Natural killer cell (primary cell): ENCODE results near the gene FRMD4A. TPM values are rescaled to one million over a fixed set of nuclear protein-coding genes. Genes with fewer than 3 reads are reported as not detected.

ENCODE experiments used
- ATAC-seq, 3 donors: fragments of 150-1000 bp in 2 of 3; fragments of 200-7000 bp in 1 of 3; cut with Tn5 transposase; 1 replicate in 1 of 3; 2 replicates in 2 of 3; pipeline ENCODE4 v1.10.0; 2021; ENCODE audit warnings: mild to moderate bottlenecking in 2 of 3, moderate library complexity in 2 of 3
- DNase-seq, 2 donors: peaks; one replicate each; pipeline versions ENCODE4 v3.0.0 to v3.0.0-alpha.2; 2013 to 2021; ENCODE audit warnings: mixed read lengths in 1 of 2
- H3K27ac ChIP-seq: one replicate; pipeline ENCODE4 v1.5.1; 2013; ENCODE audit warnings: mild to moderate bottlenecking, low read length
- H3K27me3 ChIP-seq: one replicate; pipeline ENCODE4 v1.6.1; 2013; ENCODE audit warnings: low read length; ENCODE audit not compliant: control insufficient read depth, insufficient read depth
- H3K36me3 ChIP-seq: one replicate; pipeline ENCODE4 v1.6.1; 2013; ENCODE audit warnings: low read length; ENCODE audit not compliant: control insufficient read depth, insufficient read depth
- H3K4me1 ChIP-seq: one replicate; pipeline ENCODE4 v1.6.1; 2013; ENCODE audit warnings: low read length; ENCODE audit not compliant: control insufficient read depth, insufficient read depth
- H3K4me3 ChIP-seq: one replicate; pipeline ENCODE4 v1.5.1; 2013; ENCODE audit warnings: low read length
- H3K9me3 ChIP-seq: one replicate; pipeline ENCODE4 v1.6.1; 2013; ENCODE audit warnings: low read length; ENCODE audit not compliant: control insufficient read depth, insufficient read depth
- H3K27ac Mint-ChIP-seq, 2 donors: one replicate each; pipeline ENCODE4 v1.8.0; 2022; ENCODE audit warnings: mild to moderate bottlenecking in 2 of 2, mixed read lengths in 2 of 2, moderate library complexity in 1 of 2
- H3K27me3 Mint-ChIP-seq, 2 donors: one replicate each; pipeline ENCODE4 v1.8.0; 2022; ENCODE audit warnings: low read depth in 2 of 2, mixed read lengths in 2 of 2
- H3K36me3 Mint-ChIP-seq: one replicate; pipeline ENCODE4 v1.8.0; 2022; ENCODE audit warnings: mixed read lengths
- H3K4me1 Mint-ChIP-seq, 2 donors: one replicate each; pipeline ENCODE4 v1.8.0; 2022; ENCODE audit warnings: mixed read lengths in 2 of 2
- H3K4me3 Mint-ChIP-seq: one replicate; pipeline ENCODE4 v1.8.0; 2022; ENCODE audit warnings: mild to moderate bottlenecking, moderate library complexity, mixed read lengths
- H3K9me3 Mint-ChIP-seq, 2 donors: one replicate each; pipeline ENCODE4 v1.8.0; 2022; ENCODE audit warnings: mixed read lengths in 2 of 2
- WGBS: methylation state at CpG from one replicate; pipeline ENCODE4 v1.1.7; 2013; ENCODE audit warnings: missing lambda C conversion rate; ENCODE audit not compliant: insufficient coverage; 5-methylcytosine and 5-hydroxymethylcytosine counted together
- intact Hi-C: fragments of 100-400 bp; cut with micrococcal nuclease; formaldehyde crosslinking; loops from one replicate; pipeline ENCODE4 v1.14.2; 2022
- total RNA-seq, 4 donors: library from RNA; stranded (reverse); fragments of 120-200 nt in 1 of 4; gene quantifications; one replicate each; pipeline versions ENCODE4 v1.2.3 to v1.2.4, GENCODE V29; 2013 to 2022
- TF ChIP-seq, protein P1 (sequence below): fragments of 200-600 bp; IDR thresholded peaks from one replicate; pipeline ENCODE4 v1.8.0; 2022; ENCODE audit warnings: antibody characterized with exemption

Gene FRMD4A
- total RNA-seq, 3 donors from 2014 or later (not counting 1 experiment from before 2014, with no cell fraction given), result 0.36 to 0.38 TPM; not detected in 1

DNA sequence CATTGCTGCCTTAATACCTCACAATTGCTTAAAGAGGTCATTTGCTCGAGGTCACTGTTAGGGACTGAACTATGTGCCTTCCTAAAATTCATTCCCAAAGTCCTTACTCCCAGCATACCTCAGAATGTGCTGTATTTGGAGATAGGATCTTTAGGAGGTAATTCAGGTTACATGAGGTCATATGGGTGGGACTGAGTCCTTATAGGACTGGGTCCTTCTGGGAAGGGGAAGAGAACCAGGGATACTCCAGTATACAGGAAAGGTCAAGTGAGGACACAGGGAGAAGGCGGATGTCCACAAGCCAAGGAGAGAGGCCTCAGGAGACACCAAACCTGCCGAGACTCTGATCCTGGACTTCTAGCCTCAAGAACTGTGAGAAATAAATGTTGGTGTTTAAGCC lies 490.7 kb downstream of the FRMD4A start:
- Histone ChIP-seq H3K4me1 (no peaks in the 10 kb centered on the region), H3K9me3 (peaks cover 4% of the 10 kb centered on the region), H3K4me3 (no peak overlapping the region), H3K36me3 (no peaks in the 10 kb centered on the region), H3K27me3 (no peaks in the 10 kb centered on the region), H3K27ac (no peak overlapping the region)
- Mint-ChIP-seq H3K4me3 (no peak overlapping the region), H3K9me3 (no peaks in the 10 kb centered on the region), H3K27me3 (peaks cover 11 to 31% of the 10 kb centered on the region in 2 donors), H3K36me3 (no peaks in the 10 kb centered on the region), H3K27ac (no peak overlapping the region), H3K4me1 (no peaks in the 10 kb centered on the region)
- no peak for ATAC-seq
- whole genome bisulfite sequencing, result 73% methylated on average over 3 of the region's 3 CpGs
- intact Hi-C loops, result no loop called here
- TF ChIP-seq, protein P1, sequence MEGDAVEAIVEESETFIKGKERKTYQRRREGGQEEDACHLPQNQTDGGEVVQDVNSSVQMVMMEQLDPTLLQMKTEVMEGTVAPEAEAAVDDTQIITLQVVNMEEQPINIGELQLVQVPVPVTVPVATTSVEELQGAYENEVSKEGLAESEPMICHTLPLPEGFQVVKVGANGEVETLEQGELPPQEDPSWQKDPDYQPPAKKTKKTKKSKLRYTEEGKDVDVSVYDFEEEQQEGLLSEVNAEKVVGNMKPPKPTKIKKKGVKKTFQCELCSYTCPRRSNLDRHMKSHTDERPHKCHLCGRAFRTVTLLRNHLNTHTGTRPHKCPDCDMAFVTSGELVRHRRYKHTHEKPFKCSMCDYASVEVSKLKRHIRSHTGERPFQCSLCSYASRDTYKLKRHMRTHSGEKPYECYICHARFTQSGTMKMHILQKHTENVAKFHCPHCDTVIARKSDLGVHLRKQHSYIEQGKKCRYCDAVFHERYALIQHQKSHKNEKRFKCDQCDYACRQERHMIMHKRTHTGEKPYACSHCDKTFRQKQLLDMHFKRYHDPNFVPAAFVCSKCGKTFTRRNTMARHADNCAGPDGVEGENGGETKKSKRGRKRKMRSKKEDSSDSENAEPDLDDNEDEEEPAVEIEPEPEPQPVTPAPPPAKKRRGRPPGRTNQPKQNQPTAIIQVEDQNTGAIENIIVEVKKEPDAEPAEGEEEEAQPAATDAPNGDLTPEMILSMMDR, result no peak
- no peak for DNase-seq

DNA sequence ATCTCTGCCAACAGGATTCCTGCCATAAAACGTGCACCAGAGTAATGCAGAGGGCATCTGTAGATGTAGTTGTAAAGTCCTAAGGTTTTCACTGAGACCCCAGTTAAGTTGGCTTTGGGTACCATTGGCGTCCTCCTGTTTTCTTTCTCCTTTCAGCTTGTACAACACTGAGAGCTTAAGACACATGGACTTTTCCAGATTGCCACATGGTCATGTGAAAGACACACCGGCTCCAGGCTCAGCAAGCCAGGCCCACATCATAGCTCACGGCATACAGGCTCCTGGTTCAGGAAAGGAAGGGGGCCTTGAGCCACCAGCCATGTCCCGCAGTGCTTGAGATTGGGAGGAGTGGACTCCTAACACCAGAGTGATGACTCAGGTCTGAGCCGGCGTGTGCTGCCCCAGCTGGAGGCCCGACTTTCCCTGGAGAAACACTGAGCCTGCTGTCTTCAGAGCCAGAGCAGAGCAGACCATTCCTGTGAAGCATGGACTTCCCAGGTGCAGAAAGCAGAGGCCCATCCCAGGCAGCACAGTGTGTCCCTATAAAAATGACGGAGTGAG lies 491.2 kb downstream of the FRMD4A start:
- no peaks in the 10 kb centered on the region for H3K4me1 Mint-ChIP-seq
- Histone ChIP-seq H3K4me3 (no peak overlapping the region), H3K27me3 (no peaks in the 10 kb centered on the region), H3K4me1 (no peaks in the 10 kb centered on the region), H3K36me3 (no peaks in the 10 kb centered on the region), H3K9me3 (peaks cover 4% of the 10 kb centered on the region), H3K27ac (no peak overlapping the region)
- WGBS, result 89% methylated on average over 9 of the region's 9 CpGs
- H3K9me3 Mint-ChIP-seq, result no peaks in the 10 kb centered on the region
- no peaks in the 10 kb centered on the region for H3K36me3 Mint-ChIP-seq
- intact Hi-C loops, result no loop called here
- DNase-seq (no peak), ATAC-seq (no peak)
- TF ChIP-seq, protein P1, result no peak
- no peak overlapping the region for H3K4me3 Mint-ChIP-seq
- no peak overlapping the region for H3K27ac Mint-ChIP-seq
- peaks cover 10 to 29% of the 10 kb centered on the region in 2 donors for H3K27me3 Mint-ChIP-seq

DNA sequence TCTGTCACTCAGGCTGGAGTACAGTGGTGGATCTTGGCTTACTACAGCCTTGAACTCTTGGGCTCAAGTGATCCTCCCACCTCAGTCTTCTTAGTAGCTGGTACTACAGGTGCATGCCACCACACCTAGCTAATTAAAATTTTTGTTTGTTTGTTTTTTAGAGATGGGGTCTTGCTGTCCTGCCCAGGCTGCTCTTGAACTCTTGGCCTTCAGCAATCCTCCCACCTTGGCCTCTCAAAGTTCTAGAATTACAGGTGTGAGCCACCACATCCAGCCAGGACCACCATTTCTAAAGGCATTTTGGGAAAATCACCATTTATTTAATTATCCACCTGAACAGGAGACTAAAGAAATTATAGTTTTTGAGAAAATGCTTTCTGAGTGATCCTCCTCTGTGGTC lies 491.7 kb downstream of the FRMD4A start:
- ATAC-seq (no peak), DNase-seq (no peak)
- no peak overlapping the region for H3K27ac Mint-ChIP-seq
- intact Hi-C loops, result no loop called here
- H3K4me3 Mint-ChIP-seq, result no peak overlapping the region
- Histone ChIP-seq H3K4me1 (no peaks in the 10 kb centered on the region), H3K9me3 (peaks cover 4% of the 10 kb centered on the region), H3K27me3 (no peaks in the 10 kb centered on the region), H3K27ac (no peak overlapping the region), H3K4me3 (no peak overlapping the region), H3K36me3 (no peaks in the 10 kb centered on the region)
- no peaks in the 10 kb centered on the region for H3K4me1 Mint-ChIP-seq
- H3K27me3 Mint-ChIP-seq, result peaks cover 14 to 31% of the 10 kb centered on the region in 2 donors
- H3K36me3 Mint-ChIP-seq, result no peaks in the 10 kb centered on the region
- TF ChIP-seq, protein P1, result no peak
- H3K9me3 Mint-ChIP-seq, result no peaks in the 10 kb centered on the region

GRCh38 chr10:13837966-13838365 lies 492.8 kb downstream of the FRMD4A start:
- H3K27ac ChIP-seq, result no peak overlapping the region
- no peak overlapping the region for H3K4me3 Mint-ChIP-seq
- no peak overlapping the region for H3K27ac Mint-ChIP-seq

More at GRCh38 chr10:13837966-13838365, 492.8 kb downstream of the FRMD4A start:
- intact Hi-C loops, result no loop called here
- 53% methylated on average over 2 of the region's 3 CpGs for WGBS
- H3K36me3 Mint-ChIP-seq, result no peaks in the 10 kb centered on the region
- H3K4me1 ChIP-seq, result no peaks in the 10 kb centered on the region
- peaks cover 4% of the 10 kb centered on the region for H3K9me3 ChIP-seq
- H3K27me3 Mint-ChIP-seq, result peaks cover 10 to 23% of the 10 kb centered on the region in 2 donors
- H3K4me3 ChIP-seq, result no peak overlapping the region
- H3K4me1 Mint-ChIP-seq, result no peaks in the 10 kb centered on the region
- no peaks in the 10 kb centered on the region for H3K36me3 ChIP-seq
- DNase-seq, result no peak
- TF ChIP-seq, protein P1, result no peak
- ATAC-seq, result no peak
- no peaks in the 10 kb centered on the region for H3K9me3 Mint-ChIP-seq
- H3K27me3 ChIP-seq, result no peaks in the 10 kb centered on the region
